Activated CD8-positive, alpha-beta memory T cell treated with anti-CD3 and anti-CD28 coated beads for 48 hours (primary cell): ENCODE results near the gene KCNT1.

ENCODE experiments used
- DNase-seq, 3 experiments: peaks; one replicate each; pipeline ENCODE4 v3.0.0-alpha.2; 2020; ENCODE audit warnings: low read depth in 2 of 3, low spot score in 2 of 3

The KCNT1 gene

DNA sequence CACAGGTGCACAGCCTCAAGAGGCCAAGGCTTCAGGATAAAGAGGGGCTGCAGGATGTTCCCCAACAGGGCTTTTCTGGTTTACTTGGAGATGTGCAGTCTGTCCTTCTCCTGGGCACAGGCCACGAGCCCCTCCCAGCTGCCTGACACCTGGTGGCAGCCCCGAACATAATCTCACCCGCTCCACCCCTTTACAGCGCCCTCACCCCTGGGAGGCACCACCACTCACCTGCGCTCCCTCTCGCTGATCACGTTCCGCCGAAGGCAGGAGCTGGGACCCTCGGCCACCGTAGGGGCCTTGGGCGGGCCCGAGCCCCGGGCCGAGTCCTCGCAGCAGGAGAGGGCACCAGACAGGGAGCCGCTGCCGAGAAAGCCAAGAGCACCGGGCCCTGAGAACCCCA is 3.2 kb upstream of the KCNT1 start:
- DNase-seq = no peak

DNA sequence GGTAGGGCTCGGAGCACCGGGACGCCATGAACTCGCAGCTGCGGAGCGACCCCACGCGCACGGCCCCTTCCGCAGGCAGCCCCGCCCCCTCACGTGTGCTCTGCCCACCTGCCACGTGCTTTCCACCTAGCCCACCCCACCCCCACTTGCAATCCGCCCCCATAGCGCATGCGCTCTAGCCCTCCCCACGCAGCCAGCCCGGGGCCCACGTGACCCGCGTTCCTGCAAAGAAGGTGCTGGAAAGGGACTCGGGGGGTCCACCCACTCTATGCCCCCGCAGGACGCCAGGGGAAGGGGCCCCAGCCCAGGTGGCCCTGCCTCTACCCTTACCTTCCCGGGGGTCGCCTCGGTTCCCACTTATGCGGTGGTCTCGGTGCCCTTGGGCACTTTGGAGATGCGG is 2.5 kb upstream of the KCNT1 start, which contains the start of gene SOHLH1:
SOHLH1 (minus strand) TSS at position 42 of the 400 bp plus-strand sequence; CDS start at position 28, 14 bp downstream.
- DNase-seq = no peak

DNA sequence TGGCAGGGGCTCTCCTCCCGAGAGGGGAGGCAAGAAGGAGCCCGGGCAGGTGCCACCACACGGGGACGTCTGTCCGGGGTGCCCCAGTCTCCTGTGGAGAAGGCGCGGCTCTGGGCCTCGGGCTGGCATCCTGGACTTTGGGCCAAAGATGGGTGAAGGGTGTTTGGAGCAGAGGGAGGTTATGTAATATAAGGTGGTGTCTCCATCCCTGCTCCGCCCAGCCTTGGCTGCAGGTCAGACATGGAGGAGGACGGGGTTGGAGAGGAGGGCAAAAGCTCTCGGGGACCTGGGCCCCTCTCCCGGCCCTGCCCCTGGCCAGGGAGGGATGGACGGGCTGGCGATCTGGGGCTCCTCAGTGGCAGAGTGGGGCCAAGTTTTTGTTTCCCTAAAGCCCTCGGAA is 1.5 kb upstream of the KCNT1 start:
- no peak for DNase-seq

DNA sequence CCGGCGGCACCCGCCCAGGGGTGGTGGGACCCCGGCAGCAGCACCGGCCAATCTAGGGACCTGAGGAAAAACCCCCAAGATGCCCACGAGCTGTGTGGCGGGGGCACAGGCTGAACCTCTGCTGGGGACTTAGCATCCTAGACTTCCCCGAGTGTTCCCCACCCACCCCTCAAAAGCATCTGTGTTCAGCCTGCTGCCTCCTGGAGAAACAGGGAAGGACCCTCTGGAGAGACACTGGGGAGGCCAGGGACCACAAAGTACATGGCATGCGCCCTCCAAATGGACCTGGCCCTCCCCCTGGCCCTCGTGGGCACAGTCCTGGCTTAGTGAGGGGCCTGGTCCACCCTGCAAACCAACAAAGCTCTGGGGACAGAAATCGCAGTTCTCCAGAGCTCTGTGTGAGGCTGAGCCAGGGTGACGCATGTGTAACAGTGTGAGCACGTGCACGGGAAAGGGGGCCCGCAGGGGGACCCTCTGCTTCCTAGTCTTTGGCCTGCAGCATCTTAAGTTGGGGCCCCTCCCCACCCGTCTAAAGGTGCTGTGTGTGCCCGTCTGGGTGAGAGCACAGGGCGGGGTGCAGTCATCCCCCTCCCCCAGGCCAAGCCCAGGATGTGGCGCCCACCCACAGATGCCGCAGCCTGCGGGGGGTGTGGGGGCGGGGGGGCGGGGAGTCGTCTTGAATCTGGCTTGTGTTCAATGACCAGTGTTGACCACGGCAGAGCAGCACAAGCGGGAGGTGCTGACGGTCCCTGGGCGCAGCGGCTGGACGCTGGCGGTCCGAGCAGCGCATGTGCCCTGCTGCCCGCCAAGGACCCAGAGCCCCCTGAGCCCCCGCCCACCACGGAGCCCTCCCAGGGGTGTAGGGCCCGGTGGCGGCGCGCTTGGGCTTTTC is 672 bp upstream of the KCNT1 start:
- DNase-seq = no peak

DNA sequence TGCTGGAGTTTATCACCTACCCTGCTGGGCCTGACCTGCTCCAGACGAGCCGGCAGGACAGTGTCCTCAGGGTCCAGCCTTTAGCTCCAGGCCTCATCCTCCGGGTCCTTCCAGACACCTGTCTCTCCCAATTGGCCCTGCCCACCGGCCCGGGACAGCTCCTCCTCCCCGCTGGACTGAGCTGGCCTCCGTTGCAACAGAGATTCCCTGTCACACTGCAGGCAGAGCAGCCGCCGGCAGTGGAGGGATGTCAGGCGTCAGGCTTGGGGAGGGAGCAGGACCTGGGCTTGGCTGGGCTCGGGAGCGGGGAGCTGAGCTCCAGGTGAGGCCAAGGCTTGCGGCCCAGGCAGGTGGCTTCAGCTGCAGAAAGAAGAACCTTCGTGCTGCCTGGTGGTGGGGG is 1.7 kb downstream of the KCNT1 start:
- no peak for DNase-seq

DNA sequence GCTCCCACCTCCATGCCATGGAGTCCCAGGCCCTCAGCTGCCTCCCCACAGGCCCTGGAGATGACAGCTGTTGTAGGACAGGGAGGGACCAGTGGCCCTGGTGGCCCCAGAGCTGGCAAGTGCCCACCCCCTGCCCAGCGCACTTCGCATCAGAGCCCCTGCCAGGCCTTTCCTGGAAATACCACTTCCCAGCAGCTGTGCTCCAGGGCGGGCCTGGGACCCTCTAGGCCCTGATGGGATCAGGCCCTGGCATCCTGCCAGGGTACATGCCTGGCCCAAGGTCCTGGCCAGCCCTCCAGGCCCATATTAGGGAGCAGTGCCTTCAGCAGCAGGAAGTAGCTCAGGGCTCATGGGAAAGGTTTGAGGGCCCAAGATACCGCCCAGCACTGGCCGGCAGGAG is 2.5 kb downstream of the KCNT1 start:
- DNase-seq = no peak

DNA sequence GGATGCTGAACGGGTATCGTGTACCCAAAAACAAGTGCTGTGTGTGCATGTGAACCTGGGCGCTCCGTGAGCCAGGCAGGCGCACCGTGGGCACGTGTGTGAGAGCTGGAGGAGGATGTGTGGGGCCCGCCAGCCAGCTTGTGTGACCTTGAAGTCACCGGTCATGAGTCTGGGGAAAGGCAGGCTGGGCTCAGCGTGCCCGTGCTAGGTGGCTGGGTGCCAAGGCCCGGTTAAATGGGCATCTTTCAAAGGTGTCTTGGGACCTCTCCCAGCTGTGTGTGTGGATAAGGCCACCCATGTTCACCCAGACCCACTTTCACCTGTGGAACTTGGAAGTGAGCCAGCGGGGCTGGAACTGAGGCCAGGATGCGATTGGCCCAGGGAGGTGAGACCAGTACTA is 3.4 kb downstream of the KCNT1 start:
- no peak for DNase-seq

DNA sequence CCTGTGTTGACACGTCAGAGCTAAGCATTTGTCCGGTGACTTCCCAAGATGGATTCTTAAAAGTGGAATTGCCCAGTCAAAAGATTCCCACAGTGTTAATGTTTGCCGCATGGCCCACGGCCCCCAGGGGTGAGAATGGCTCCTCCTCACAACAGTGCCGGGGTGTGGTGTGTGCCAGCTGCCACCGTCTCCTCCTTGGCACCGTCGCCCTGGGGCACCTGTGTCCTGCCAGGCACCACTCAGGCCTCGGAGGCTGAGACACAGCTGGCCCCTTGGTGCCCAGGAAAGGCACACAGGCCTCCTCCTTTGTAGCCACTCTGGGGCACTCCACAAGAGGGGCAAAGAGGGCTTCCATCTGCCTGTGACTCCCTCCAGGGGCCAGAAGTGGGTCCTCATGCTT is 4.3 kb downstream of the KCNT1 start:
- no peak for DNase-seq

DNA sequence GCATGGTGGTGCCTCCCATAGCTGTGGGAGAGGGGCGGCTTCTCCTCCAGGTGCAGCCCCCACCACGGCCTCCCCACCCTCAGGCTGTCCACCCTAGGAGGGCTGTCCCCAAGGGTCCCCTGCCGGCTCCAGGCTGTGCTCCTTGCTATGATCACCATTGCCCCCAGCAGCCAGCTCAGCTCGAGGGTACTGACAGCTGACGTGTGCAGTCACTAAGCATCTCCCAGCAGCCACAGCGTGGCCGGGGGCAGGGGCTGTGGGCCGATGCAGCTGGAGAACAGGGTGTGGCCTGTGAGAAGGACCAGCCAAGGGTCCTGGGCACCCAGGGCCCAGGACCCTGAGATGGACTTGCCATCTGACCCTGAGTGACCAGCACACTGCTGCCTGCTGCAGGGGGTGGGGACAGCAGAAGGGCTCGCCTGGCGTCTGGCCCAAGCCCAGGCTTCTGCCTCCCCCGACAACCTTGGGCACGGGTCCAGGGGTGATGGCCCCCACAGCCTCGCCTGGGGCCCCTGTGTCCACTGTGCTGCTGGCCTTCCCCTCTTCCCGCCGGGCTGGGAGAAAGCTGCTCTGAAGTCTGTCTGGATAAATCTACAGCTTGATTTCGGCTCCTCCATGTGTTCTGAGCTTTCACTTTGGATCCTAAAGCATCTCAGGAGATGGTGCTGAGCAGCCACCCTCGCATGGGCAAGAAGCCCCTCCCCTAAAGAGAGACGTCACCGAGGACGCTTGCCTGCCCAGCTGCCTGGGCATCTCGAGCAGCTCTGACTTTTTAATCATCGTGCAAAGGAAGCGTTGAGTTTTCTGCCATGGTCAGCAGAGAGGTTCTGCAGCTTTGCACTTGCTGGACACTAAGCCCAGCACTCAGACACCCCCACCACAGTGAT is 5.5 kb downstream of the KCNT1 start:
- DNase-seq = no peak

DNA sequence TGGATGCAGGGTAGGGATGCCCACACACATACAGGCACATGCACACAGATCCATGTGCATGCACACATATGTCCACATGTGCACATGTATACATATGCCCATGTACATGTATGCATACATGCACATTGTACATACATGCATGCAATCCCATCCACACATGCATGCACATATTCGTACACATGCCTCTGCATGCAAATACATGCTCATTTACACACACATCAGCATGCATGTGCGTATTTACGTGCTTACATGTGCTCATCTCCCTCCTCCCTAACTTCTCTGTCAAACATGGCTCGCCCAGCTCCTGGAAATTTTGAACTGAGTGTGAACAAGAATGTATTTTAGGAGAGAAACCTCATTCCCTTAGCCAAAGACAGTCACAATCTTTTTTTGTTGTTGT is 6.2 kb downstream of the KCNT1 start:
- DNase-seq = no peak

DNA sequence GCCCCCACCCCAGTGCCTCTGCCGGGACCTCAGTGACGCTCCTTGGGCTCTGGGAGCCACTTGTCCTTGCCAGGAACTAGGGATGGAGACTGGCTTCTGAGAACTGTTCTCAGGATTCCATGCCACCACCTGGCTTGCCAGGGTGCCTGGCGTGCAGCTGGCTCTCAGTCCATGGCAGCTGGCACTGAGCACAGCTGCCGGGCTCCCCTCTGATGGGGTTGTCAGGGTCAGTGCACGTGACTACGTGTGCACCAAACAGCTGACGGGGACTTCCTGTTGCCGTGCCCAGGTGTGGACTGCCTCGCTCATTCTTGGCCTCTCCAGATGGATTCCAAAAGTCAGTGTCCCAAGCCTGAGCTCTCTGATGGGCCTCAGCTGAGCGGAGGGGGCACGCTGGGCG is 9.4 kb downstream of the KCNT1 start:
- DNase-seq = no peak

DNA sequence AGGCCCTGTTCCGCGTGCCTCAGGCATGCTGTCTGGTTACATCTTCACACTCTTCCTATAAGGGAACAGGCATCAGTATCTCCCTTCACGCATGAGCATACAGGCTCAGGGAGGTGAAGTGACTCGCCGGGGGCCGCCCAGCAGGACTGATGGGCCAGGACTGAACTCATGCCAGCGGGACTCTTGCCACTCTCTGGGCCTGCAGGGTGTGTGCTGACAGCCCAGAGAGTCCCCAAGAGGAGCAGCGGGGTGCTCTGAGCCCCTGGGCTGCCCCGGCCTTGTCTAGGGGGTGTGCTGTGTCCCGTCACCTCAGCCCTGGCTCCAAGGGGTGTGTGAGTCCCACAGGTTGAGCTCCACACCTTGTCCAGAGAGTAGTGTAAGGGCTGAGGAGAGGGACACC is 9.9 kb downstream of the KCNT1 start:
- no peak for DNase-seq

DNA sequence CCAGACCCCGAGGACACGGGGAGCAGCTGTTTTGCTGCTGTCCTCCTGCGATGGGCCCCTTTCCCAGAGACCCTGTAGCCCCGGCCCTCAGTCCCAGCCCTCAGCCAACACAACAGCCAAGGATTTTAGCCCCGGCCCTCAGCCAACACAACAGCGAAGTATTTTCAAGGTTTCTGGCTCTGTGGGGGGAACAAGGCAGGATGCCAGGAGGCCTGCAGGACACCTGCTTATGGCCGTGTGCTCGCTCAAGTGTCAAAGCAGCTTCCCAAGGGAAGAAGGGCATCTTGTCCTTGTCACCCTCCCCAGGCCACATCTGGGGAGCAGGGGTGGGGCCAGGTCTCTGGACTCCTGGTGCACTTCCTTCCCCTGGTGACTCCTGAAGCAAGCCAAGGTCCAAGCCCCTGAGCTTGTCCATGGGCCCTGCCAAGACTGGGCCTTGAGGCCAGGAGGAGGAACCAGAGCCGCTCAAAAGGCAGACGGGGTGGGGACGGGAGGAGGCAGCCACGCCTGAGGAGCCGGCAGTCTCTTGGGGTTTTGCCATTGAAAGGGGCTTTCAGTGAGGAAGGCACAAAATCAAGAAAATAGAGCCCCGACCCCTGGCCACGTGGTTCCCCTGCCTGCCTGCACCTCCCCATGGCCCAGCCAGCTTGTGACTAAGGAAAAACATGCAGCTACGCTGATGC is 10.8 kb downstream of the KCNT1 start:
- no peak for DNase-seq

DNA sequence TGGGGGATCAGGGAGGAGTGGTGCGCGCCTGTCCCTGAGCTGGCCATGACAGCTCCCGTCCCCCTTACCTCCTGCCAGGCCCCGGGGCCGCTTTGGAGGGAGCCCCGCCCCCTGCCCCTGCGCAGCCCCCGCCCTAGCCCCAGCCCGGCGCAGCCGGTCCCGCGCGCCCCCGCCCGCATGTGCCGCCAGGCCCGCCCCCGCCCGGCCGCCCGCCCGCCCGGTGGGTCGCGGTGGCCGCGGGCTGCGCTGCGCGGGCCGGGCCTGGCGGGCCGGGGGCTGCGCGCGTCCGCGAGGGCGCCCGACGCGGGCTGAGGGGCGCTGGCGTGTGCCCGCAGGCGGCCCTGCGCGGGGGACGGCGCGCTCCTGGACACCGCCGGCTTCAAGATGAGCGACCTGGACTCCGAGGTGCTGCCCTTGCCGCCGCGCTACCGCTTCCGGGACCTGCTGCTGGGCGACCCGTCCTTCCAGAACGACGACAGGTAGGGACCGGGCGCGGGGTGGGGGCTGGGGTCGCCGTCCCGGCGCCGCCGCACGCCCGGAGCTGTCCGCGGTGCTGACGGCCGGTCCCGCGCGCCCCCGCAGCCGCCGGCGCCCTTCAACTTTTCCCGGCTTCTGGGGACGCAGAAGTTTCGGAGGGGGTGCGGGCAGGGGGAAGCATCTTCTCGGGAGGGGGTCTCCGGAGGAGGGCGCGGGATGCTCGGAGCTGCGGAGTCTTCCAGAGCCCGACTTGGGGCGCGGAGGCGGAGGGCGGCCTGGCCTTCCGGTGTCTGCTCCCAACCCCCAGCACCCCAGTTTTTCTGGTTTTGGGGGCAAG is 12.5 kb downstream of the KCNT1 start:
- no peak for DNase-seq

DNA sequence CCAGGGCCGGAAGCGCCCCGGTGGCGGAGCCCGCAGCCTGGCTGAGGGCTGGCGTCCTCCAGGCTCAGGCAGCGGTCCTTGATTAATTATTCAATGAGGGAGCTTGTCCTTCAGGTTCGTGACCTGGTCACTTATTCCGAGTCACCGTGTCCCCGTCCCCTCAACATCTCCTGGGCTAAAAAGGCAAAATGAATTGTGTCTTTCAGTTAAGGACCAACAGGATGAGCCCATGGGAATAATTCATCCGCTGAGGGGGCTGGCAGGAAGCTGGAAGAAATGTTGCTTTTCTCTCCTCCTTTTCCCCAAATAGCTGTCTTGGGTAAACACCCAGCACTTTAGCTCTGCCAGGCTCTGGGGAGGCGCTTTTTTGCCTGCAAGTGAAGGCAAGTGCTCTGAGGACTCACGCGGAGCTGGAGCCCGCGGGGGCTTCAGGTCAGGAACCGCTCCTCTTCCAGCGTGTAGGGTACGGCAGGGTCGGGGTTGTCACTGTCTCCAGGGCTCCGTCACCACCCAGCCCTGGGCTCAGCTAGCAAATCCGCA is 13.1 kb downstream of the KCNT1 start:
- no peak for DNase-seq

DNA sequence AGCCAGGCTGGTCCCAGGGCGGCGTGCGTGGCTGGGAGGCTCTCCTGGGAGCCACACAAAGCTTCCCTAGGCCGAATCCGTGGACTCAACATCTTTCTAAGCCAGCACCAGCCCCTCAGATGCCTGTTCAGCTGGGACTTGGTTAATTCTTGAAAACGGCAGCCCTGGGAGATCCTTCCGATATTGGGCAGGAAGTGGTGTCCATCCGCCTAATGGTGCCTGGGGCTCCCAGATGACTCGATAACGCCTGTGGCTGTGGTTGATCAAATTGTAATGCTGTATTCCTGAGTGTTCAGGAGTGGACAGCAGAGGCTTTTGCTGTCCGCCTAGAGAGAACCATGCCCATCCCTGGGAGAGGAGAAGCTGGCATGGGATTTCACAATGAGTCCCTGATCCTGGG is 14.1 kb downstream of the KCNT1 start:
- no peak for DNase-seq

DNA sequence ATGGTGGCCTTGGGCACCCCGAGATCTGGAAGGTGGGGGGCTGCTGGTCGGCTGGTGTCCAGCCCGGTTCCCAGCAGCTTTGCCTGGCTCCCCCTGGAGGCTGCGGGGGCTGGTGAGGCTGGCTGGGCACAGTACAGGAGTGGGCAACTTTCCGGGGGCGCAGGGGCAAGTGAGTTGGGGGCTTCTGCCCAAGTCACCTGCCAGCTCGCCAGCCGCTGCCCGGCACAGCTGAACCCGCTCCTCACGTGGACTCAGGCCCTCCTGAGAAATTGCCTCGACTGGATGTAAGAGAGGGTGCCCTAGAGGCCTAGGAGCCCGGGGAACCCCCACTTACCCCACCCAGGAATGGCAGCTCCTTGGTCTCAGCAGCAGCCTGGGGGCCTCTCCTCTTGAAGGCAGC is 15.4 kb downstream of the KCNT1 start:
- no peak for DNase-seq

DNA sequence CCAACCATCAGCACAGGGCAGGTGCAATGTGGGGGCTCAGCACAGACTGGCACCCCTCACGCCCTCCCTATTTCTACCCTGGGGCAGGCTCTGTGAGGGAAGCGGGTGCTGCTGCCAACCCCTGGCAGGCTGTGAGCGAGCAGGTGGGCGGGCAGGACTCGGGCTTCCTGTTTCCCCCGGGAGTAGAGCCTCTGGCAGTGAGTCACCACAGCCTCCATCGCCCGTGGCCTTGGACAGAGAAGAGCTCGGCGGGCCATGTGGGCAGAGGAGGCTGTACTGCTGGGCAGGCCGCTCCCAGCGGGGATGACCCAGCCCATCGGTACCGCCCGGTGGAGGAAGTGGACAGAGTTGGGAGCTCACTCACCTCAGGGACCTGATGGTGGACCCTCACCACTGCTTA is 16.6 kb downstream of the KCNT1 start:
- no peak for DNase-seq

DNA sequence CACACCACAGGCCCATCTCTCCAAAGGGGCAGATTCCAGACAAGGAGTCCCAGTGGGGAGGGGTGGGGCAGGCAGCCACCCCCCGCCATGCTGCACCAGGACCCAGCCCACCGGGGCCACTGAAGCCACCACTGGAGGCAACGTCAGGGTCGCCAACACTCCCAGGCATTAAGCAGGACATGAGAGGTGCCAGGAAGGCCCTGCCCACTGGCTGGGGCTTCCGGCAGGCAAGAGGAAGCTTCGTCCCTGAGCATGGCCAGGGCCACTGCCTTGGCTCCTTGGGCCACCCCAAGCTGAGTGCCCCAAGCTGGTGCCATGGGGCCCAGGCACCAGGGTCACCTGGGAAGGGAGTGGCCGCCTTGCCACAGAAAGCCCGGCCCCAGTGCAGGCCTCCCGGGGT is 17.5 kb downstream of the KCNT1 start:
- DNase-seq = no peak

DNA sequence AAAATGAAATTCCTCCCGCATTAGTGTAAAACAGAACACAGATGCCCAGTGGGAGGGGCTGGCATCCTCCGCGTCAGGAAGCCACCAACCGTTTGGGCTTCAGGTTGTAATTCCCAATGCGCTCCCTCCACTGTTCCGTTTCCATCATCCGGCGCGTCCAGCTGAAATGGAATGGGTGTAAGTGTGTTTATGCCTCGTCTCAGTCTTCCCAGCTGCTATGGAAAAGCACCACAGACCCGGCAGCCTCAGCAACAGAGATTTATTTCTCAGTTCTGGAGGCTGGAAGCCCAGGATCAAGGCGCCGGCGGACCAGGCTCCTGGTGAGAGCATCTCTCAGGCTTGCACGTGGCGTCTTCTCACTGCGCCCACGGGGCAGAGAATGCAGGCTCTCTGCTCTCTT is 20.4 kb downstream of the KCNT1 start:
- no peak for DNase-seq
